ENCODE results near the gene AIFM2.
"Not testable (repeated sequence)": the region's sequence is repeated elsewhere in the genome, so short reads cannot be mapped to it uniquely, and the experiment has no call there.

The AIFM2 gene

GRCh38 chr10:70132098-70133029 is at the start of gene AIFM2:
Gene AIFM2, minus strand, starts transcription at chr10:70132825. Its CDS starts 8,741 bp downstream, at chr10:70124084.
- peak; percentile 71 for DNase-seq (ENCODE audit: low spot score)

GRCh38 chr10:70179209-70179608 is 46.6 kb upstream of the AIFM2 start:
- DNase-seq (ENCODE audit: low spot score) = not testable (repeated sequence)

- no peak for DNase-seq (ENCODE audit: low spot score)
Observed at GRCh38 chr10:70178139-70178725, 45.6 kb upstream of the AIFM2 start.

GRCh38 chr10:70176441-70176840 is 43.8 kb upstream of the AIFM2 start:
- DNase-seq (ENCODE audit: low spot score) = no peak

DNA sequence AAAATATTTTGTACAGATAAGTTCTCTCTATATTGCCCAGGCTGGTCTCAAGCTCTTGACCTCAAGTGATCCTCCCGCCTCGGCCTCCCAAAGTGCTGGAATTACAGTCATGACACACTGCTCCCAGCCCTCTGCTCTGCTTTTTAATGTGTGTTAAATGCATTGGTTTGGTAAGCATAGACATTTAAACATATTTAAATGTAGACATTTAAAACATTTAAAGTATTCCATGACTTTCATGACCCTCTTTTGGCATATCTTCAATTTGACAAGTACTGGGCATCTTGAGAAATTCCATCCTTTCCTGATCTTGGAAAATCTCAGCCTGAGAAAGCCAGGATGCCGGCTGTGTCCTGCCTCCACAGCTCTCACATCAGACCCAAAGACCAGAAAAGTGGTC is 42.9 kb upstream of the AIFM2 start:
- no peak for DNase-seq (ENCODE audit: low spot score)

- DNase-seq (ENCODE audit: low spot score) = peak; percentile 36
Observed at GRCh38 chr10:70174058-70174741, 41.6 kb upstream of the AIFM2 start.

DNA sequence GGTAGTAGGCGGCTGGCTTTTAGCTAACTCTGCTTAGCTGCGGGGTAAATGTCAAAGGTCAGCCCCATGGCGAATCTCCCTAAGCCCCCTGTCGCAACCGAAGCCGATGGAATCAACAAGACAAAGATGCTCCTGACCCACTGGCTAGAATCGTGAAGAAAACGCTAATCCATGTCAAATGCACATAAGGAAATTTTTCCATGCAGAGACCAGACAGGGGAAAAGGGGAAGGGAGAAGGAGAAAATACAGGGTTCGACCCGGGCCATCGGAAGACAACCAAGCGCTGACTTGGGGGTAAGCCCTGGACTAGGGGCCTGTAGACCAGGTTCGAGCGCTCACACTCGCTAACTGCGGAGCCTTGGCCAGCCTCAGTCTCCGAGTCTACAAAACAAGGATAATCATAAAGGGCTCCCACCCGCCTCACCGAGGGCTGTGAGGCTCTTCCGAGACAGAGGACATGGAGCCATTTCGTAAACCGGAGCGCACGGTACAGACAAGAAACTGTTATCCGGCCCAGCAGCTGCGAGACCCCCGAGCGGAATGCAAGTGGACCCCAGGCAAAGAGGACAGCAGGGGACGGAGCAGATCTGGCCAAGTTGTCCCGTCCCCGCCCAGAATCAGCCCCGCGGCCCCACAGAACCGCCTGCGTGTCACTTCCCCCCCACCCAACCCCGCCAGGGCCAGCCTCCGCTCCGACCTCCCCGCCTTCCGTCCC is 37.2 kb upstream of the AIFM2 start:
- no peak for DNase-seq (ENCODE audit: low spot score)

DNA sequence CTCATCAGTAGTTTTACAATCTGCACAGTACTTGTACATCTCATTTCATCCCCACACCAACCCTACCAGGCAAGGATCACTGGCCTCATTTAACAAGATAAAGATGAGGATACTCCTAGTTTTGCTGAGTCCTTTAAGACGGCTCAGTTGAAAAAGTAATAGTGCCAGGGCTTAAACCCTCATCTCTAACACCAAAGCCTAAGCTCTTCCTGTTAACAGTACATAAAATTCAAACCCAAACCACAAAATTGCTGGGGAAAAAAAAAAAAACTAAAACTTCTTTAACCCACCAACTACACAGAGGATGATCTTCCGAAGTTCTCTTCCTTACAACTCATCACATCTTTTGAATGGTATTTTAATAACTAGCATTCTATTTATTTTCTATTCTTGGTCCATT is 36.4 kb upstream of the AIFM2 start:
- no peak for DNase-seq (ENCODE audit: low spot score)

GRCh38 chr10:70167246-70167645 is 34.6 kb upstream of the AIFM2 start:
- no peak for DNase-seq (ENCODE audit: low spot score)

DNA sequence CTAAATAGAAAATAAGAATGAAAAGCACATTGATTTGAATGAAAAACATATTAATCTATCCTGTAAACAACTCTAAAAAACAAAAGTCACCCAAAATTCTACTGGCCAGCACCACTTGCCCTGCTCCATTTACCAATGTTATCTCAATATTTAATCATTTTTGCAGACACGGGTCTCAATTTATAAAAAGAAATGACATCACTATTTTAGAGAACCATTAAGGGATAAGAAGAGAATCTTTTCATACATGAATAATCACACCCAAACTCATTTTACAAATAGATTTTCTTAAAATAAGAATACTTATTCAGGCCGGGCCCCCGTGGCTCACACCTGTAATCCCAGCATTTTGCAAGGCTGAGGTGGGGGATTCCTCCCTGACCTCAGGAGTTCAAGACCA is 33.8 kb upstream of the AIFM2 start:
- no peak for DNase-seq (ENCODE audit: low spot score)

DNA sequence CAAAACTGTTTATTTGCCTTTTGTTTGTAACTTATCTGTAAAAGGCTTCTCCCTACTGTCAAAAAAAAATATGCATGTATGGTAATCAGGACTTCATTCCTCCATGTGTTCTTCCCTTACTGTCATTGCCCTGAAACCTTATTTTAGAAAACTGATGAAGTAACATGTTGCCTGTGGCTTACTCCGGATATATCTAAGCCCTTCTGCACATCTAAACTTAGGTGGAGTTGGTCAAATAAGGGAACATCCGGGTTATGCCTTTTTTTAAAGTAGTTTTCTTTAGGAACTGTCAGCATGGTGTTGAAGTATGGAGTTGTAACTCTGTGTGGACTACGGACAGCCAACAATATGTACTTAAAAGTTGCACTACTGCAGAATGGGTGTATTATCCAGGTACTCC is 31.5 kb upstream of the AIFM2 start:
- no peak for DNase-seq (ENCODE audit: low spot score)

- DNase-seq (ENCODE audit: low spot score) = no peak
Observed at GRCh38 chr10:70163448-70163847, 30.8 kb upstream of the AIFM2 start.

- no peak for DNase-seq (ENCODE audit: low spot score)
Observed at GRCh38 chr10:70162892-70163201, 30.2 kb upstream of the AIFM2 start.

GRCh38 chr10:70162151-70162891 is 29.7 kb upstream of the AIFM2 start:
- no peak for DNase-seq (ENCODE audit: low spot score)

GRCh38 chr10:70160798-70161197 is 28.2 kb upstream of the AIFM2 start:
- DNase-seq (ENCODE audit: low spot score) = no peak

DNA sequence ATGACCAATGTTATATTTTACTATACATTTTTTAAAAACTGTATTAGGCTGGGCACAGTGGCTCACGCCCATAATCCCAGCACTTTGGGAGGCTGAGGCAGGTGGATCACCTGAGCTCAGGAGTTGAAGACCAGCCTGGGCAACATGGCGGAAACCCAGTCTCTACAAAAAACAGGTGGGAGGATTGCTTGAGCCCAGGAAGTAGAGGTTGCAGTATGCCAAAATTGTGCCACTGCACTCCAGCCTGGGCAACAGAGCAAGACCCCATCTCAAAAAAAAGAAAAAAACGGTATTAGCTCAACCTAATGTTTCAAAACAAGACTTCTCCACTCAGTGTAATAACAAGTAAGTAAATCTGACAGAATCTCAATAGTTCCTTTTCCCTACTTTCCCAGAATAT is 26.7 kb upstream of the AIFM2 start:
- not testable (repeated sequence) for DNase-seq (ENCODE audit: low spot score)

- DNase-seq (ENCODE audit: low spot score) = no peak
Observed at GRCh38 chr10:70158113-70158512, 25.5 kb upstream of the AIFM2 start.

DNA sequence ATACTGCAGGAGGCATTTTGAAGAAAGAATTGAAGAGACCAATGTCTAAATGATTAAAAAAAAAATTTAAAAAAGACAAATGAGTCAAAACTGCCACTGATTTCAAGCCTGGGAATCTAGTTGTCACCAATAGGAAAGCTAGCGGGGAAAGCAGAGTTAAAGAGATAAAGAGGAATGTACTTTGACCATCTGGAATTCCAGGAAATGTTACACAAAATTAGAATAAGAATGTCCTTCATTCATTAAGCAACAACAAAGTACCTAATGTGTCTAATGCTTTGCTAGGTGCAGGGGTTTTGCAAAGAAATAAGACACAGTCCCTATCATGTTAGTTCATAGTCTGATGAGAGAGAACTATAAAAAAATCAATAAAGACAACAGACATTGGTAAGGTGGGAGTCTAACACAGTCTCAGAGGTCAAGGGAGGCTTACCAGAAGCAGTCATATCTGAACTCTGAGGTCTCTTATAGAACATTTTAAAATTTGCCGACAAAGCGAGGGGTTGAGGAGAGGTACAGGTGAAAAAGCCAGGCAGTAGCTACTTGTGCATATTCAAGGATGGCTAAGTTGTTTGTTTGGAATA is 22.7 kb upstream of the AIFM2 start:
- DNase-seq (ENCODE audit: low spot score) = no peak

GRCh38 chr10:70148516-70148915 is 15.9 kb upstream of the AIFM2 start:
- no peak for DNase-seq (ENCODE audit: low spot score)

DNA sequence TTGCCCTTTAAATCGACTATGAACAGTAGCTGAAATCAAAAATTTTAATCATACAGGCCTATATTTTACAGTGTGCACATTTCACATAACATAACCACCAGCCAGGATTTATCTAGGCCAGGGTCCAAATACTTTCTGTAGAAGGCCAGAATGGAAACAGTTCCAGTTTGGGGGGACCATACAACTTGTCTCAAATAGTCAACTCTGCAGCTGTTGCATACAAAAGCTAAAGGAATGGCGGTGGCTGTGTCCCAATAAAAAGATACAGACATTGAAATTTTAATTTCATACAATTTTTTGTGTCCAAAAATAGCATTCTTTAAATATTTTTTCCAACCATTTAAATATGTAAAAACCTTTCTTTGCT is 14.6 kb upstream of the AIFM2 start:
- no peak for DNase-seq (ENCODE audit: low spot score)

DNA sequence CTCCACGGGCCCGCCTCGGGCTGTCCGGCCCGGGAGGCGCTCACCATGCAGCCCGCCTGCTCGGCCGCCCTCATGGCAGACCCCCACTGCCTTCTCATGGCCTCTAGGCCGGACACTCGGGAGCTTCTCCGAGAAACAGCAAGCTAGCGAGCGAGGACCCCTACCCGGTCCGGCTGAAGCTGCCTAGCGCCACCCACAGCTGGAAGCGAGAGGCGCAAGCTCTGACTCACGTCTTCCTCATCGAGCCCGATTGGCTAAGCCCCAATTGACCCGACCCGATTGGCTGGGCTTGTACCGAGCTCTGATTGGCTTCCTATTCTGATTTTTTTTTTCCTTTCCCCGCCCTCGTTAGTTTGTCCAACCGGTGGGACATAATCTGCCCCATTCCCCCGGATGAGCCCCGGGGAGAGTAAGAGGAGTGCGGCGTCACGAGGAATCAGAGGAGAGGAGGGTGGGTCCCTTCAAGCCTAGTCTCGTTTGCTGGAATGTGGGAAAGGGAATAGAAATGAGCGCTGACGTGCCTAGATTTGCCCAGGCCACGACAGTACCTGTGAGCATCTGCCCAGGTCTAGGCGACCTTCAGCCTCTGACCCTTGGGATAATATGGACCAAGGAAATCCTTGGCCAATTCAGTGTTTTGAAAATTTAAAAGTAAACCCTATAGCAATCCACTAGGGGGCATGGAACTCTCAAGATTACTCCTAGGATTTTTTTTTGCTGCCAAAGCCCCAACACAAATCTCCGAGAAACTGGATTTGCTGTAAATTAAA is 14.0 kb upstream of the AIFM2 start, which contains the start of gene TYSND1:
TYSND1 (minus strand) TSS at position 212 of the 770 bp plus-strand sequence; CDS start at position 98, 114 bp downstream.
- peak; percentile 98 for DNase-seq (ENCODE audit: low spot score)

Measured in SW480 (cell line).